Left kidney (tissue), 8 donors: ENCODE measurements around the gene OR4Q3. TPM values are rescaled to one million over a fixed set of nuclear protein-coding genes. Genes with fewer than 3 reads are reported as not detected.
"Not testable (repeated sequence)": the region's sequence is repeated elsewhere in the genome, so short reads cannot be mapped to it uniquely, and the experiment has no call there.

Experiments used
- DNase-seq: peaks from one replicate; pipeline ENCODE4 v3.0.0-alpha.2; 2013
- long read RNA-seq, 8 donors: transcript quantifications; one replicate each; lab custom pipeline, GENCODE V29; 2026
- polyA plus RNA-seq: library from polyadenylated mRNA; unstranded; fragments of 120-200 nt; gene quantifications from one replicate; pipeline ENCODE4 v1.2.1, GENCODE V29; 2013; ENCODE audit not compliant: insufficient read length

OR4Q3 gene
- polyA plus RNA-seq: not detected
- long read RNA-seq, donor 1: 0 reads
- long read RNA-seq, donor 2: 0 reads
- long read RNA-seq, donor 3: 0 reads
- long read RNA-seq, donor 4: 0 reads
- long read RNA-seq, donor 5: 0 reads
- long read RNA-seq, donor 6: 0 reads
- long read RNA-seq, donor 7: 0 reads
- long read RNA-seq, donor 8: 0 reads

- DNase-seq: no peak
Observed at GRCh38 chr14:19743256-19743655, at the start of gene OR4Q3. Gene OR4Q3, plus strand, starts transcription at chr14:19743571.

- DNase-seq: no peak
Observed at GRCh38 chr14:19729359-19729758, 14.0 kb upstream of the OR4Q3 start.

- no peak for DNase-seq
Observed at GRCh38 chr14:19729763-19730162, 13.6 kb upstream of the OR4Q3 start.

GRCh38 chr14:19733893-19734292 lies 9.5 kb upstream of the OR4Q3 start:
- not testable (repeated sequence) for DNase-seq

- not testable (repeated sequence) for DNase-seq
Observed at GRCh38 chr14:19752316-19752715, 8.9 kb downstream of the OR4Q3 start.

GRCh38 chr14:19754172-19754571 lies 10.8 kb downstream of the OR4Q3 start:
- no peak for DNase-seq

GRCh38 chr14:19771491-19771890 lies 28.1 kb downstream of the OR4Q3 start:
- not testable (repeated sequence) for DNase-seq

- no peak for DNase-seq
Observed at GRCh38 chr14:19771895-19772430, 28.6 kb downstream of the OR4Q3 start.

- not testable (repeated sequence) for DNase-seq
Observed at GRCh38 chr14:19772454-19772853, 29.1 kb downstream of the OR4Q3 start.

- not testable (repeated sequence) for DNase-seq
Observed at GRCh38 chr14:19773204-19773603, 29.8 kb downstream of the OR4Q3 start, which contains the start of gene OR4M1. Gene OR4M1, plus strand, starts transcription at chr14:19773504. Its CDS starts 6,819 bp downstream, at chr14:19780323.

- DNase-seq: no peak
Observed at GRCh38 chr14:19775587-19775986, 32.2 kb downstream of the OR4Q3 start.

- DNase-seq: not testable (repeated sequence)
Observed at GRCh38 chr14:19785848-19786247, 42.5 kb downstream of the OR4Q3 start.

- DNase-seq: not testable (repeated sequence)
Observed at GRCh38 chr14:19787318-19787717, 43.9 kb downstream of the OR4Q3 start.

- not testable (repeated sequence) for DNase-seq
Observed at GRCh38 chr14:19788150-19788549, 44.8 kb downstream of the OR4Q3 start.

GRCh38 chr14:19796520-19797108 lies 53.2 kb downstream of the OR4Q3 start:
- DNase-seq: not testable (repeated sequence)

Other genes with a start within 250 kb of the OR4Q3 start
- not detected for gene OR11H2, start 29.7 kb upstream of the OR4Q3 start, polyA plus RNA-seq
- not detected for gene OR4M1, start 29.9 kb downstream of the OR4Q3 start, polyA plus RNA-seq
- gene OR4N2, start 60.2 kb downstream of the OR4Q3 start, polyA plus RNA-seq: not detected
- not detected for gene OR4K2, start 131.6 kb downstream of the OR4Q3 start, polyA plus RNA-seq
- not detected for gene OR4K5, start 177.0 kb downstream of the OR4Q3 start, polyA plus RNA-seq
- not detected for gene OR4K1, start 187.3 kb downstream of the OR4Q3 start, polyA plus RNA-seq
- gene OR4K15, start 232.0 kb downstream of the OR4Q3 start, polyA plus RNA-seq: not detected